DND-41 (cell line): Measurements from ENCODE around the gene CLMN.

Source experiments
- ATAC-seq: fragments of 200-7000 bp; cut with Tn5 transposase; 3 replicates; pipeline ENCODE4 v1.9.1; 2021; ENCODE audit warnings: low read depth; ENCODE audit not compliant: insufficient read depth
- DNase-seq: peaks from one replicate; pipeline ENCODE4 v3.0.0-alpha.2; 2020
- H2AFZ ChIP-seq: 2 replicates; pipeline ENCODE4 v1.6.0; 2012; ENCODE audit warnings: low read depth, low read length
- H3K27ac ChIP-seq: 2 replicates; pipeline ENCODE4 v1.5.1; 2012; ENCODE audit warnings: low read length, inconsistent platforms
- H3K27me3 ChIP-seq: fragments of 200-600 bp; sonication (generic); 2 replicates; pipeline ENCODE4 v1.6.0; 2012; ENCODE audit warnings: low read length, mild to moderate bottlenecking, inconsistent platforms; ENCODE audit not compliant: insufficient read depth, poor library complexity
- H3K36me3 ChIP-seq: 2 replicates; pipeline ENCODE4 v1.5.1; 2012; ENCODE audit warnings: low read length, inconsistent platforms; ENCODE audit not compliant: insufficient read depth
- H3K4me1 ChIP-seq: 2 replicates; pipeline ENCODE4 v1.5.1; 2012; ENCODE audit warnings: mild to moderate bottlenecking, low read length; ENCODE audit not compliant: insufficient read depth
- H3K4me2 ChIP-seq: 2 replicates; pipeline ENCODE4 v1.6.0; 2012; ENCODE audit warnings: mild to moderate bottlenecking, moderate library complexity, low read length, inconsistent platforms; ENCODE audit not compliant: insufficient read depth
- H3K4me3 ChIP-seq, 2 experiments: fragments of 200-600 bp in 1 of 2; shearing (Covaris generic) in 1 of 2; 2 replicates each; pipeline ENCODE4 v1.5.1; 2012 to 2016; ENCODE audit warnings: inconsistent platforms in 2 of 2, low read length in 2 of 2, mild to moderate bottlenecking in 2 of 2, low read depth in 1 of 2, moderate library complexity in 1 of 2
- H3K79me2 ChIP-seq: 2 replicates; pipeline ENCODE4 v1.6.0; 2012; ENCODE audit warnings: low read length, inconsistent platforms; ENCODE audit not compliant: insufficient read depth
- H3K9ac ChIP-seq: 2 replicates; pipeline ENCODE4 v1.6.0; 2012; ENCODE audit warnings: low read depth, mild to moderate bottlenecking, inconsistent platforms, low read length, moderate library complexity
- H3K9me3 ChIP-seq: 2 replicates; pipeline ENCODE4 v1.5.1; 2012; ENCODE audit warnings: low read length, moderate library complexity, mild to moderate bottlenecking, inconsistent platforms; ENCODE audit not compliant: insufficient read depth, severe bottlenecking
- H4K20me1 ChIP-seq: 2 replicates; pipeline ENCODE4 v1.6.0; 2012; ENCODE audit warnings: low read length; ENCODE audit not compliant: insufficient read depth
- EZH2 ChIP-seq: IDR thresholded peaks from 3 replicates; pipeline ENCODE4 v1.6.1; 2012; ENCODE audit warnings: borderline replicate concordance, low read depth, mild to moderate bottlenecking, moderate library complexity, low read length, inconsistent platforms; ENCODE audit not compliant: severe bottlenecking
- TF ChIP-seq, protein P1 (sequence below): IDR thresholded peaks from 2 replicates; pipeline ENCODE4 v1.5.1; 2012; ENCODE audit warnings: borderline replicate concordance, low read length, moderate library complexity, mild to moderate bottlenecking; ENCODE audit not compliant: poor library complexity, severe bottlenecking; ENCODE audit errors: extremely low read depth

The CLMN gene

GRCh38 chr14:95307402-95308041 lies 12.2 kb downstream of the CLMN start:
- Histone ChIP-seq H4K20me1 (no peaks in the 10 kb centered on the region), H3K4me3 (no peak overlapping the region), H3K79me2 (no peaks in the 10 kb centered on the region), H3K36me3 (no peaks in the 10 kb centered on the region), H2AFZ (no peak overlapping the region), H3K27ac (no peak overlapping the region), H3K4me2 (no peak overlapping the region), H3K9ac (no peak overlapping the region), H3K9me3 (no peaks in the 10 kb centered on the region), H3K27me3 (peaks cover 4% of the 10 kb centered on the region), H3K4me1 (no peaks in the 10 kb centered on the region)
- peak; percentile 33; the same call in 1 of the 3 replicates for ATAC-seq
- TF ChIP-seq, protein P1, sequence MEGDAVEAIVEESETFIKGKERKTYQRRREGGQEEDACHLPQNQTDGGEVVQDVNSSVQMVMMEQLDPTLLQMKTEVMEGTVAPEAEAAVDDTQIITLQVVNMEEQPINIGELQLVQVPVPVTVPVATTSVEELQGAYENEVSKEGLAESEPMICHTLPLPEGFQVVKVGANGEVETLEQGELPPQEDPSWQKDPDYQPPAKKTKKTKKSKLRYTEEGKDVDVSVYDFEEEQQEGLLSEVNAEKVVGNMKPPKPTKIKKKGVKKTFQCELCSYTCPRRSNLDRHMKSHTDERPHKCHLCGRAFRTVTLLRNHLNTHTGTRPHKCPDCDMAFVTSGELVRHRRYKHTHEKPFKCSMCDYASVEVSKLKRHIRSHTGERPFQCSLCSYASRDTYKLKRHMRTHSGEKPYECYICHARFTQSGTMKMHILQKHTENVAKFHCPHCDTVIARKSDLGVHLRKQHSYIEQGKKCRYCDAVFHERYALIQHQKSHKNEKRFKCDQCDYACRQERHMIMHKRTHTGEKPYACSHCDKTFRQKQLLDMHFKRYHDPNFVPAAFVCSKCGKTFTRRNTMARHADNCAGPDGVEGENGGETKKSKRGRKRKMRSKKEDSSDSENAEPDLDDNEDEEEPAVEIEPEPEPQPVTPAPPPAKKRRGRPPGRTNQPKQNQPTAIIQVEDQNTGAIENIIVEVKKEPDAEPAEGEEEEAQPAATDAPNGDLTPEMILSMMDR = no peak
- TF ChIP-seq EZH2 = no peak
- no peak for DNase-seq

- H4K20me1 ChIP-seq = no peaks in the 10 kb centered on the region
- no peak overlapping the region for H3K27ac ChIP-seq
- no peak overlapping the region for H2AFZ ChIP-seq
- no peak for ATAC-seq
- TF ChIP-seq, protein P1 = no peak
- TF ChIP-seq EZH2 = no peak
- no peaks in the 10 kb centered on the region for H3K4me1 ChIP-seq
- no peak overlapping the region for H3K4me3 ChIP-seq
- no peak overlapping the region for H3K9ac ChIP-seq
- no peak overlapping the region for H3K4me2 ChIP-seq
- no peaks in the 10 kb centered on the region for H3K36me3 ChIP-seq
- H3K9me3 ChIP-seq = no peaks in the 10 kb centered on the region
- peaks cover 4% of the 10 kb centered on the region for H3K27me3 ChIP-seq
- no peak for DNase-seq
- H3K79me2 ChIP-seq = no peaks in the 10 kb centered on the region
Measured at GRCh38 chr14:95305940-95306339, 13.8 kb downstream of the CLMN start.

- Histone ChIP-seq H3K27ac (no peak overlapping the region), H3K9ac (no peak overlapping the region)
Measured at GRCh38 chr14:95305145-95305544, 14.6 kb downstream of the CLMN start.

More at GRCh38 chr14:95305145-95305544, 14.6 kb downstream of the CLMN start:
- H3K27me3 ChIP-seq = peaks cover 4% of the 10 kb centered on the region
- H3K36me3 ChIP-seq = no peaks in the 10 kb centered on the region
- no peaks in the 10 kb centered on the region for H3K9me3 ChIP-seq
- TF ChIP-seq, protein P1 = no peak
- TF ChIP-seq EZH2 = no peak
- no peak overlapping the region for H3K4me2 ChIP-seq
- no peak for ATAC-seq
- H3K79me2 ChIP-seq = no peaks in the 10 kb centered on the region
- H3K4me3 ChIP-seq = no peak overlapping the region
- no peak overlapping the region for H2AFZ ChIP-seq
- no peak for DNase-seq
- no peaks in the 10 kb centered on the region for H3K4me1 ChIP-seq
- H4K20me1 ChIP-seq = no peaks in the 10 kb centered on the region
